ENCODE data around the gene FNDC3B.

The FNDC3B gene

DNA sequence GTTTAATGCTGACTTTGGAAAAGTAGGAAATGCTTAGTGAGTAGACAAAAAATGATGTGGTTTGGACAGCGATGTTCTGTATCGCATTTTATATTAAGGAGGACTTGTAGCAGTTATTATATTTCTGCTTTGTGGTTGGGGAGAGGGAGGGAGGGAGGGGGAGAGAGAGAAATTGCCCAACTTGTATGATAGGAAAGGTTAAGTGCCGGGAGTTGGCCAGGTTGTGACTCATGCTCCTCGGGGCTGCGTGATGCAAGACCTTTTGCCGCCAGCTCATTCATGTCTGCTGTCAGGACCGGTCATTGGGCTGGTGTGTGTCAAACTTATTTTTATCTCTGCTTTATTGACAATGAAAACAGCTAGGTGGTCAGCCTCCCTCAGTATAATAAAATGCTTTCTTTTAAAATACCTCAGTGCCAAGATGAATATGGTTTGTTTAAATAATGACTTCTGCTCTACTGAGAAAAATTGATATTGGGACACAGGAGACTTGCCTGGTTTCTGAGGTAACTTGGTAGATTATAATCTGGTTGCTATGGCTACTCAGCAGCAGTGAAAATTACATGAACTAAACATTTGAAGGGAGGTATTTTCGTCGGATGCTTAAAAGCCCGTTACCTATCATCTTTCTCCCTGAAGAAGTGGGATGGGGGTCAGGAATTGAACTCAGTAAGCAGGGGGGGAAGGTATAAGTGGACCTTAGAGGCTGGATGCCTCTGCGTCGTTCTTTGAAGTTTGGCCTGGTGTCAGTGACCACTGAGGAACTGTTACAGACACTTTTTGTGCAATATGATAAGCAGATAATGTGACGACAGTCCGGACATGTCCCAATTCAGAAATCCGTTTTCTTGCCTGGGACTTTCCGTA is 90.7 kb downstream of the FNDC3B start:
- Histone ChIP-seq H2BK12ac (ENCODE audit: low read length) (no peak overlapping the region), H3K18ac (ENCODE audit: low read length) (no peak overlapping the region), H3K23ac (ENCODE audit: low read depth, low read length, poor library complexity) (no peak overlapping the region), H2AK5ac (ENCODE audit: low read depth, low read length) (no peak overlapping the region), H3K79me1 (ENCODE audit: low read depth, low read length) (no peaks in the 10 kb centered on the region), H2BK5ac (ENCODE audit: low read length) (no peak overlapping the region), H4K91ac (ENCODE audit: low read depth, low read length, poor library complexity) (no peak overlapping the region), H2AFZ (ENCODE audit: low read length) (no peak overlapping the region), H3K4ac (ENCODE audit: low read length) (no peak overlapping the region), H3K9me3 (replicated peaks in 1 of 2; ENCODE audit: control insufficient read depth in 2 of 2, insufficient read depth in 1 of 2, low read depth in 1 of 2, low read length in 2 of 2) (peaks cover 0 to 9% of the 10 kb centered on the region in 2 donors), H3K4me3 (ENCODE audit: low read length in 2 of 2) (no peak overlapping the region), H3K4me2 (ENCODE audit: insufficient read depth, low read length, poor library complexity, severe bottlenecking) (no peak overlapping the region), H3K14ac (ENCODE audit: low read length) (no peak overlapping the region), H3K27ac (replicated peaks; ENCODE audit: low read length) (no peak overlapping the region), H3K36me3 (replicated peaks in 1 of 2; ENCODE audit: control insufficient read depth in 2 of 2, insufficient read depth in 2 of 2, low read length in 2 of 2) (peaks cover 0 to 37% of the 10 kb centered on the region in 2 donors), H2BK15ac (ENCODE audit: low read length) (no peak overlapping the region), H3K4me1 (ENCODE audit: control insufficient read depth in 2 of 2, insufficient read depth in 1 of 2, low read depth in 1 of 2, low read length in 2 of 2) (peaks cover 5 to 21% of the 10 kb centered on the region in 2 donors), H3K27me3 (ENCODE audit: control insufficient read depth in 3 of 3, insufficient read depth in 3 of 3, low read depth in 1 of 3, low read length in 3 of 3) (no peaks in the 10 kb centered on the region), H3K9ac (ENCODE audit: low read depth, low read length, poor library complexity) (no peak overlapping the region), H2BK120ac (ENCODE audit: low read depth, low read length) (no peak overlapping the region), H4K8ac (ENCODE audit: low read depth, low read length) (no peak overlapping the region)
- no CpG with 5 or more reads among the region's 16 CpGs for WGBS, 2 donors (ENCODE audit: extremely low coverage in 2 of 2, insufficient read length in 2 of 2, insufficient replicate concordance in 1 of 2)
- no peak for DNase-seq (ENCODE audit: low spot score)

DNA sequence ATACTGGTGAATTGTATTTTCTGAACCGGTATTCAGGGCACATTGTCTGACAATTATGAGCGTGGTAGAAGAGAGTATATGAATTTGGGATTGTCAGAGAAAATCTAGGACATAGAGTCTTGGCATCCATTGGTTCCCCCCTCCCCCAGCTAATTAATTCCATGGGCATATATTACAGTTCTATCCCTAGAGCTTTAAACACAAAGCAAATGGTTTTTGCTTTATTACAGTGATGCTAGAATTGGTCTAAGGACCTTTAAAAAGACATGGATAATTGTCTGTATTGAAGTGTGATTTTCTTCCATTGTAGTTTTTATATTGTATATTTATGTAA is 91.3 kb downstream of the FNDC3B start:
- no peak overlapping the region for H3K9ac ChIP-seq (ENCODE audit: low read depth, low read length, poor library complexity)
- H3K36me3 ChIP-seq (replicated peaks in 1 of 2; ENCODE audit: control insufficient read depth in 2 of 2, insufficient read depth in 2 of 2, low read length in 2 of 2), result peaks cover 0 to 42% of the 10 kb centered on the region in 2 donors
- H3K27me3 ChIP-seq (ENCODE audit: control insufficient read depth in 3 of 3, insufficient read depth in 3 of 3, low read depth in 1 of 3, low read length in 3 of 3), result no peaks in the 10 kb centered on the region
- peaks cover 0 to 9% of the 10 kb centered on the region in 2 donors for H3K9me3 ChIP-seq (replicated peaks in 1 of 2; ENCODE audit: control insufficient read depth in 2 of 2, insufficient read depth in 1 of 2, low read depth in 1 of 2, low read length in 2 of 2)
- H2BK5ac ChIP-seq (ENCODE audit: low read length), result no peak overlapping the region
- no peak overlapping the region for H3K4me3 ChIP-seq (ENCODE audit: low read length in 2 of 2)
- no peak overlapping the region for H3K18ac ChIP-seq (ENCODE audit: low read length)
- peaks cover 5 to 19% of the 10 kb centered on the region in 2 donors for H3K4me1 ChIP-seq (ENCODE audit: control insufficient read depth in 2 of 2, insufficient read depth in 1 of 2, low read depth in 1 of 2, low read length in 2 of 2)
- no peak overlapping the region for H3K14ac ChIP-seq (ENCODE audit: low read length)
- no peak overlapping the region for H3K4me2 ChIP-seq (ENCODE audit: insufficient read depth, low read length, poor library complexity, severe bottlenecking)
- H3K79me1 ChIP-seq (ENCODE audit: low read depth, low read length), result no peaks in the 10 kb centered on the region
- no peak overlapping the region for H2AFZ ChIP-seq (ENCODE audit: low read length)
- H4K8ac ChIP-seq (ENCODE audit: low read depth, low read length), result no peak overlapping the region
- no peak overlapping the region for H2BK15ac ChIP-seq (ENCODE audit: low read length)
- H3K23ac ChIP-seq (ENCODE audit: low read depth, low read length, poor library complexity), result no peak overlapping the region
- H3K4ac ChIP-seq (ENCODE audit: low read length), result no peak overlapping the region
- H2AK5ac ChIP-seq (ENCODE audit: low read depth, low read length), result no peak overlapping the region
- H4K91ac ChIP-seq (ENCODE audit: low read depth, low read length, poor library complexity), result no peak overlapping the region
- no peak overlapping the region for H2BK120ac ChIP-seq (ENCODE audit: low read depth, low read length)
- no CpG with 5 or more reads among the region's 2 CpGs for WGBS, 2 donors (ENCODE audit: extremely low coverage in 2 of 2, insufficient read length in 2 of 2, insufficient replicate concordance in 1 of 2)
- DNase-seq (ENCODE audit: low spot score), result no peak
- H2BK12ac ChIP-seq (ENCODE audit: low read length), result no peak overlapping the region
- no peak overlapping the region for H3K27ac ChIP-seq (replicated peaks; ENCODE audit: low read length)

GRCh38 chr3:172131746-172132145 is 92.4 kb downstream of the FNDC3B start:
- Histone ChIP-seq H2BK12ac (ENCODE audit: low read length) (no peak overlapping the region), H3K9ac (ENCODE audit: low read depth, low read length, poor library complexity) (no peak overlapping the region), H3K79me1 (ENCODE audit: low read depth, low read length) (no peaks in the 10 kb centered on the region), H4K8ac (ENCODE audit: low read depth, low read length) (no peak overlapping the region), H3K4ac (ENCODE audit: low read length) (no peak overlapping the region), H3K14ac (ENCODE audit: low read length) (no peak overlapping the region), H3K23ac (ENCODE audit: low read depth, low read length, poor library complexity) (no peak overlapping the region), H3K18ac (ENCODE audit: low read length) (no peak overlapping the region), H3K4me2 (ENCODE audit: insufficient read depth, low read length, poor library complexity, severe bottlenecking) (no peak overlapping the region), H3K4me3 (ENCODE audit: low read length in 2 of 2) (no peak overlapping the region), H4K91ac (ENCODE audit: low read depth, low read length, poor library complexity) (no peak overlapping the region), H3K4me1 (ENCODE audit: control insufficient read depth in 2 of 2, insufficient read depth in 1 of 2, low read depth in 1 of 2, low read length in 2 of 2) (peaks cover 4 to 10% of the 10 kb centered on the region in 2 donors), H3K36me3 (replicated peaks in 1 of 2; ENCODE audit: control insufficient read depth in 2 of 2, insufficient read depth in 2 of 2, low read length in 2 of 2) (peaks cover 0 to 49% of the 10 kb centered on the region in 2 donors), H2BK15ac (ENCODE audit: low read length) (no peak overlapping the region), H3K27ac (replicated peaks; ENCODE audit: low read length) (no peak overlapping the region), H3K27me3 (ENCODE audit: control insufficient read depth in 3 of 3, insufficient read depth in 3 of 3, low read depth in 1 of 3, low read length in 3 of 3) (no peaks in the 10 kb centered on the region), H2BK120ac (ENCODE audit: low read depth, low read length) (no peak overlapping the region), H2AFZ (ENCODE audit: low read length) (no peak overlapping the region), H3K9me3 (replicated peaks in 1 of 2; ENCODE audit: control insufficient read depth in 2 of 2, insufficient read depth in 1 of 2, low read depth in 1 of 2, low read length in 2 of 2) (peaks cover 0 to 9% of the 10 kb centered on the region in 2 donors), H2BK5ac (ENCODE audit: low read length) (no peak overlapping the region), H2AK5ac (ENCODE audit: low read depth, low read length) (no peak overlapping the region)
- no CpG with 5 or more reads among the region's 1 CpG for WGBS, 2 donors (ENCODE audit: extremely low coverage in 2 of 2, insufficient read length in 2 of 2, insufficient replicate concordance in 1 of 2)
- DNase-seq (ENCODE audit: low spot score), result no peak

DNA sequence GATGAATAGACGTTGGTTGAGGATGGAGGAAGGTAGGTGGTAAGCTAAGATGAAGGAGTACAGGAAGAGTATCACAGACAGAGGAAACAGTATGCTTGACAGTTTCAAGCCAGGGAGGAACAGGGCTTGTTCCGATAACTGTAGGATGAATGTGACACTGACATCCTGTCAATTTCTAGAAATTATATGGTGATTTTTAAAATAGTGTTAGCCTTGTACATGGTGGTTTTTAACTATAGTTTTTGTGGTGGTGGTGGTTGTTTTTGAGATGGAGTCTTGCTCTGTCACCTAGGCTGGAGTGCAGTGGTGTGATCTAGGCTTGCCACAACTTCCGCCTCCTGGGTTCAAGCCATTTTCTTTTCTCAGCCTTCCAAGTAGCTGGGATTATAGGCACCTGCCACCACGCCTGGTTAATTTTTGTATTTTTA is 92.8 kb downstream of the FNDC3B start:
- Histone ChIP-seq H3K27me3 (ENCODE audit: control insufficient read depth in 3 of 3, insufficient read depth in 3 of 3, low read depth in 1 of 3, low read length in 3 of 3) (no peaks in the 10 kb centered on the region), H3K18ac (ENCODE audit: low read length) (no peak overlapping the region), H2BK5ac (ENCODE audit: low read length) (no peak overlapping the region), H2BK120ac (ENCODE audit: low read depth, low read length) (no peak overlapping the region), H3K14ac (ENCODE audit: low read length) (no peak overlapping the region), H3K79me1 (ENCODE audit: low read depth, low read length) (no peaks in the 10 kb centered on the region), H3K9ac (ENCODE audit: low read depth, low read length, poor library complexity) (no peak overlapping the region), H2BK15ac (ENCODE audit: low read length) (no peak overlapping the region), H2AFZ (ENCODE audit: low read length) (no peak overlapping the region), H2AK5ac (ENCODE audit: low read depth, low read length) (no peak overlapping the region), H3K36me3 (replicated peaks in 1 of 2; ENCODE audit: control insufficient read depth in 2 of 2, insufficient read depth in 2 of 2, low read length in 2 of 2) (peaks cover 0 to 49% of the 10 kb centered on the region in 2 donors), H3K4me1 (ENCODE audit: control insufficient read depth in 2 of 2, insufficient read depth in 1 of 2, low read depth in 1 of 2, low read length in 2 of 2) (peaks cover 3 to 7% of the 10 kb centered on the region in 2 donors), H3K23ac (ENCODE audit: low read depth, low read length, poor library complexity) (no peak overlapping the region), H3K4me3 (ENCODE audit: low read length in 2 of 2) (no peak overlapping the region), H4K91ac (ENCODE audit: low read depth, low read length, poor library complexity) (no peak overlapping the region), H2BK12ac (ENCODE audit: low read length) (no peak overlapping the region), H4K8ac (ENCODE audit: low read depth, low read length) (no peak overlapping the region), H3K27ac (replicated peaks; ENCODE audit: low read length) (no peak overlapping the region), H3K9me3 (replicated peaks in 1 of 2; ENCODE audit: control insufficient read depth in 2 of 2, insufficient read depth in 1 of 2, low read depth in 1 of 2, low read length in 2 of 2) (peaks cover 0 to 9% of the 10 kb centered on the region in 2 donors), H3K4ac (ENCODE audit: low read length) (no peak overlapping the region), H3K4me2 (ENCODE audit: insufficient read depth, low read length, poor library complexity, severe bottlenecking) (no peak overlapping the region)
- DNase-seq (ENCODE audit: low spot score), result no peak
- WGBS, 2 donors (ENCODE audit: extremely low coverage in 2 of 2, insufficient read length in 2 of 2, insufficient replicate concordance in 1 of 2), result no CpG with 5 or more reads among the region's 4 CpGs
